GM23248 (cell line): ENCODE measurements around the gene SKP2. TPM values are rescaled to one million over a fixed set of nuclear protein-coding genes. Genes with fewer than 3 reads are reported as not detected.
A peak's percentile ranks its signal among the peaks of the same experiment; 100 is the strongest.

Experiments used
- DNase-seq: peaks from one replicate; pipeline ENCODE4 v3.0.0-alpha.2; 2015
- H2AFZ ChIP-seq: fragments of 200-600 bp; sonication (generic); 2 replicates; pipeline ENCODE4 v1.6.1; 2016; ENCODE audit warnings: antibody characterized with exemption
- H3F3A ChIP-seq: fragments of 200-600 bp; sonication (generic); 2 replicates; pipeline ENCODE4 v1.6.1; 2016; ENCODE audit warnings: mild to moderate bottlenecking, antibody characterized with exemption, mixed run types; ENCODE audit not compliant: insufficient read depth
- H3K27ac ChIP-seq: fragments of 200-600 bp; sonication (generic); 2 replicates; pipeline ENCODE4 v1.5.1; 2016; ENCODE audit warnings: mild to moderate bottlenecking
- H3K27me3 ChIP-seq: fragments of 200-600 bp; sonication (generic); replicated peaks from 2 replicates; pipeline ENCODE4 v1.6.1; 2016; ENCODE audit warnings: mild to moderate bottlenecking; ENCODE audit not compliant: insufficient read depth
- H3K36me3 ChIP-seq: fragments of 200-600 bp; sonication (generic); 2 replicates; pipeline ENCODE4 v1.6.1; 2016; ENCODE audit warnings: low read depth, mild to moderate bottlenecking
- H3K4me1 ChIP-seq: fragments of 200-600 bp; sonication (generic); 2 replicates; pipeline ENCODE4 v1.6.1; 2016; ENCODE audit warnings: mild to moderate bottlenecking; ENCODE audit not compliant: insufficient read depth
- H3K4me2 ChIP-seq: fragments of 200-600 bp; sonication (generic); one replicate; pipeline ENCODE4 v1.6.1; 2016; ENCODE audit warnings: mild to moderate bottlenecking; ENCODE audit not compliant: unreplicated experiment
- H3K4me3 ChIP-seq: fragments of 200-600 bp; sonication (generic); 2 replicates; pipeline ENCODE4 v1.5.1; 2016; ENCODE audit warnings: mild to moderate bottlenecking
- H3K79me2 ChIP-seq: fragments of 200-600 bp; sonication (generic); 2 replicates; pipeline ENCODE4 v1.6.1; 2016; ENCODE audit warnings: mild to moderate bottlenecking; ENCODE audit not compliant: insufficient read depth
- H3K9ac ChIP-seq: fragments of 200-600 bp; sonication (generic); 2 replicates; pipeline ENCODE4 v1.6.1; 2016; ENCODE audit warnings: mild to moderate bottlenecking
- H3K9me2 ChIP-seq: fragments of 200-600 bp; sonication (generic); 2 replicates; pipeline ENCODE4 v1.6.1; 2016; ENCODE audit warnings: mixed run types, mild to moderate bottlenecking, moderate library complexity; ENCODE audit not compliant: insufficient read depth
- H3K9me3 ChIP-seq: fragments of 200-600 bp; sonication (generic); one replicate; pipeline ENCODE4 v1.6.1; 2017; ENCODE audit warnings: low read depth
- H4K20me1 ChIP-seq: fragments of 200-600 bp; sonication (generic); 2 replicates; pipeline ENCODE4 v1.6.0; 2016; ENCODE audit not compliant: insufficient read depth
- EZH2 ChIP-seq: fragments of 200-600 bp; sonication (generic); IDR thresholded peaks from 2 replicates; pipeline ENCODE4 v1.6.1; 2018; ENCODE audit warnings: antibody characterized with exemption, mild to moderate bottlenecking; ENCODE audit not compliant: insufficient read depth, poor library complexity, severe bottlenecking
- EZH2phosphoT487 ChIP-seq: fragments of 200-600 bp; sonication (generic); IDR thresholded peaks from 2 replicates; pipeline ENCODE4 v1.6.1; 2018; ENCODE audit warnings: antibody characterized with exemption, moderate library complexity, mild to moderate bottlenecking, low read depth; ENCODE audit not compliant: insufficient read depth
- WGBS, 2 experiments: methylation state at CpG; one replicate each; pipeline ENCODE4 v1.1.6; 2015 to 2017; ENCODE audit warnings: low lambda C conversion rate in 2 of 2, low coverage in 1 of 2; ENCODE audit errors: missing lambda C conversion rate in 2 of 2; 5-methylcytosine and 5-hydroxymethylcytosine counted together
- in situ Hi-C: fragments of 300-500 bp; cut with MboI; formaldehyde crosslinking; loops from 2 replicates; pipeline ENCODE4 v1.15.0; 2020
- polyA plus RNA-seq: library from polyadenylated mRNA; unstranded; fragments of >200 nt; fragmentation: Nextera tagmentation; extraction: Ambion mirVana; gene quantifications from 2 replicates; pipeline ENCODE4 v1.2.1, GENCODE V29; 2016
- total RNA-seq: library from RNA; depleted of rRNA; stranded (reverse); fragments of >200 nt; shearing (Covaris generic); gene quantifications from 2 replicates; pipeline ENCODE4 v1.2.3, GENCODE V29; 2014

Gene SKP2
- total and polyA plus RNA-seq, 2 experiments from 2014 or later, result 31.5 to 41.6 TPM

DNA sequence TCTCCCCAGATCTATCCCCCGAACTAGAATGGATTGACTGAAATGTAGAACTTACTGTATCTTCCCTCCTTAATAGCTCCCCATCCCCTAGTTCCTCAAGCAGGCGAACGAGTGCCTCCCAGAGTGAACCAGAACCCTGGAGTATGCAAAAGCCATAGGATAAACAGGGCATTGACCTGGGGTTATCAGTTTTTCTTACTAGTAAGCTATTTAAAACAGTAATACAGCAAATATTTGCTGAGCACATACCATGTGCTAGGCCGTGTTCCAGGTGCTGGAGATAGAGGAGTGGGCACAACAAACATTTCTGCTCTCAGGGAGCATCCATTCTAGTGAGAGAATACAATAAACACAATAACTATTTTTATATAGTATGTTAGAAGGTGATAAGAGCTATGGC is 1.8 kb downstream of the SKP2 start:
- Histone ChIP-seq H3F3A (peaks cover 42% of the 10 kb centered on the region), H3K9me2 (no peaks in the 10 kb centered on the region), H3K79me2 (peaks cover 81% of the 10 kb centered on the region), H3K36me3 (peaks cover 8% of the 10 kb centered on the region; the same call in 1 of the 2 replicates), H4K20me1 (no peaks in the 10 kb centered on the region), H3K4me3 (peak overlapping the region; percentile 98), H3K4me1 (peaks cover 44% of the 10 kb centered on the region), H3K27me3 (no peaks in the 10 kb centered on the region), H3K9me3 (no peaks in the 10 kb centered on the region), H3K4me2 (peak overlapping the region; percentile 99), H2AFZ (0 out of 2 replicates have a peak overlapping the region, but pooled peaks have one; percentile 97), H3K27ac (no peak overlapping the region), H3K9ac (peak overlapping the region; percentile 83)
- in situ Hi-C loops, result no loop called here
- DNase-seq, result no peak
- WGBS, 2 experiments, result 73 to 74% methylated on average over 4 of the region's 4 CpGs
- TF ChIP-seq EZH2 (no peak), EZH2phosphoT487 (no peak)

DNA sequence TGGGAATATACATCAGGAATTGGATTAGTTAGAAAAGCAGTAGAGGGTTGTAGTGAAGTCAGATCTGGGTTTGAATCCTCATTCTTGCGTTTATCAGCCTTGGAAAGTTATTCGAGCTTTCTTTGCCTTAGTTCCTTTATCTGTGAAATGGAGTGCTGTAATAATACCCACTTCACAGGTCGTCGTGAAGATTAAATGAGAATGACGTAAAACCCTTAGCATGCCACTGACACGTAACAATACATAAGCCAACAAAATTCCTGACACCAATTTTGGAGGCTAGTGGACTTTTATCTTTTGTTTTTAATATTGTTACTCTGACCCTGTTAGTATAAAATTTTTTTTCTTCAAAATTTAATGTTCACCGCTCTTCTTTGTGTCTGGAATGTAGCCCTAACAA is 3.4 kb downstream of the SKP2 start:
- no peak for TF ChIP-seq EZH2phosphoT487
- no peak for TF ChIP-seq EZH2
- Histone ChIP-seq H3K36me3 (peaks cover 15% of the 10 kb centered on the region; the same call in 1 of the 2 replicates), H3K9me2 (no peaks in the 10 kb centered on the region), H3K4me3 (no peak overlapping the region), H3K79me2 (peaks cover 81% of the 10 kb centered on the region), H3K4me1 (peaks cover 46% of the 10 kb centered on the region), H3K9me3 (no peaks in the 10 kb centered on the region), H2AFZ (no peak overlapping the region), H3K27me3 (no peaks in the 10 kb centered on the region), H4K20me1 (no peaks in the 10 kb centered on the region), H3K4me2 (peak overlapping the region; percentile 44), H3K9ac (no peak overlapping the region), H3K27ac (peak overlapping the region; percentile 63; the same call in 1 of the 2 replicates), H3F3A (peaks cover 42% of the 10 kb centered on the region)
- 95 to 97% methylated on average over 7 of the region's 7 CpGs for WGBS, 2 experiments
- no peak for DNase-seq
- in situ Hi-C loops, result no loop called here

DNA sequence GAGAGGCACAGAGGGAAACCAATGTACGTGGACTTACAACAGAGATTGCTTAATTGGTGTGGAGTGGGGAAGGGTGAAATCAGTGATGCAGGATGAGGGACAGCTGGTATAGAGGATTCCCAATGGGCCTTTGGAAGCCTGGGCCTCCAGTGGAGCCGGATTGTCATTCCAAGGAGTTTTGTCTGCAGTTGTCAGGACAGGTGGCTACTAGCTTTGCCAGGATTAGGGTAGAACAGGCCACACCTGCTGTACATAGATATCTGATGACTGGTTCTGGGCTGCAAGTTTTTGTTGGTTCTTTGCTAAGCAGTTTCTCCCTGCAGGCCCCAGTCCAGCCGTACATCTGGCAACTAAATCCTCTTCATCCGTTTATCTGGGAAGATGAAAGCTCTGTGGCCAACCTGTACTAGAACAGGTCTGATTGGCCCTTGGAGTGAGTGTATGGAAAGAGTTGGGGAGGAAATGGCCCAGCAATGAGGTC is 4.2 kb downstream of the SKP2 start:
- no peak for TF ChIP-seq EZH2phosphoT487
- TF ChIP-seq EZH2, result no peak
- Histone ChIP-seq H3K9ac (no peak overlapping the region), H3K36me3 (peaks cover 15% of the 10 kb centered on the region; the same call in 1 of the 2 replicates), H3K4me1 (peaks cover 46% of the 10 kb centered on the region), H3K9me3 (no peaks in the 10 kb centered on the region), H4K20me1 (no peaks in the 10 kb centered on the region), H3K4me2 (peak overlapping the region; percentile 44), H3K9me2 (no peaks in the 10 kb centered on the region), H3K4me3 (no peak overlapping the region), H3K27ac (peak overlapping the region; percentile 63), H3K27me3 (no peaks in the 10 kb centered on the region), H2AFZ (no peak overlapping the region), H3K79me2 (peaks cover 81% of the 10 kb centered on the region), H3F3A (peaks cover 42% of the 10 kb centered on the region)
- 38 to 42% methylated on average over 4 of the region's 4 CpGs for WGBS, 2 experiments
- peak; percentile 53 for DNase-seq
- in situ Hi-C loops, result no loop called here

DNA sequence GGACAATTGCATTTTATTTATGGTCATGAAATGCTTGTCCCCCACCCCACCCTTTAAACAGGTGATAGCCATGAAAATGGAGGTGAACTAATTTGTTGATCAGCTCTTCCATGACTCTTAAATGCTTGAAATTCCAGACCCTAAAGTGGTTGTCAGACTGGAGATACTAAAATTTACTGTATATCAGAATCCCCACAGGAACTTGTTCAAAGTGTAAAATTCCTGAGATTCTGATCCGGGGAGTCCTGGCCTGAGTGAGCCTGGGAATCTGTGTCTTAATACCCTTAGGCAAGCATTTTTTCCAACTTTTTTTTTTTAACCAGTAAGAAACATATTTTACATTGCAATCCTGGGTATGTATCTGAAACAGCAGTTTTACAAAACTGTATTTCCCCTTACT is 4.7 kb downstream of the SKP2 start:
- H3K9ac ChIP-seq, result no peak overlapping the region
- H3K36me3 ChIP-seq, result peaks cover 20% of the 10 kb centered on the region; the same call in 1 of the 2 replicates
- H3K9me3 ChIP-seq, result no peaks in the 10 kb centered on the region
- H3K9me2 ChIP-seq, result no peaks in the 10 kb centered on the region
- peak; percentile 79 for DNase-seq
- WGBS, 2 experiments, result 0 to 3% methylated on average over 1 of the region's 1 CpG
- H3K4me3 ChIP-seq, result no peak overlapping the region
- TF ChIP-seq EZH2, result no peak
- no peak for TF ChIP-seq EZH2phosphoT487
- H3K27ac ChIP-seq, result peak overlapping the region; percentile 63
- H3F3A ChIP-seq, result peaks cover 42% of the 10 kb centered on the region
- H2AFZ ChIP-seq, result no peak overlapping the region
- H4K20me1 ChIP-seq, result no peaks in the 10 kb centered on the region
- H3K4me2 ChIP-seq, result peak overlapping the region; percentile 44
- in situ Hi-C loops, result no loop called here
- peaks cover 81% of the 10 kb centered on the region for H3K79me2 ChIP-seq
- peaks cover 46% of the 10 kb centered on the region for H3K4me1 ChIP-seq
- no peaks in the 10 kb centered on the region for H3K27me3 ChIP-seq
